SK-N-SH (cell line): ENCODE results near the gene NBEAL1. TPM values are rescaled to one million over a fixed set of nuclear protein-coding genes. Genes with fewer than 3 reads are reported as not detected.
A peak's percentile ranks its signal among the peaks of the same experiment; 100 is the strongest.

ENCODE experiments used
- CTCF ChIA-PET: fragments of 300-600, 350-600 bp; formaldehyde crosslinking; extraction: SDS; loops from one replicate; lab custom pipeline; 2021; lab: Yijun Ruan, JAX
- POLR2A ChIA-PET: fragments of 350-600 bp; sonication (Branson Sonifier 250); formaldehyde crosslinking; extraction: SDS; loops from one replicate; lab custom pipeline; 2020; ENCODE audit warnings: antibody characterized with exemption, inconsistent platforms; lab: Yijun Ruan, JAX
- DNase-seq: peaks from one replicate; pipeline ENCODE4 v3.0.0; 2012
- H2AFZ ChIP-seq: fragments of 200-600 bp; sonication (generic); 2 replicates; pipeline ENCODE4 v1.8.1; 2016; ENCODE audit warnings: antibody characterized with exemption, mild to moderate bottlenecking, low read depth
- H3F3A ChIP-seq: fragments of 200-600 bp; sonication (generic); replicated peaks from 2 replicates; pipeline ENCODE3; 2016; ENCODE audit warnings: antibody characterized with exemption, mild to moderate bottlenecking; ENCODE audit not compliant: insufficient read depth
- H3K27ac ChIP-seq, 2 experiments: fragments of 200-500 bp in 1 of 2; fragments of 200-600 bp in 1 of 2; sonication (Bioruptor generic) in 1 of 2; sonication (generic), shearing (Covaris generic) in 1 of 2; 2 replicates each; pipeline versions ENCODE4 v1.5.1 to v1.6.1; 2014 to 2016; ENCODE audit warnings: low read depth in 2 of 2, inconsistent platforms in 1 of 2, low read length in 1 of 2, mild to moderate bottlenecking in 1 of 2, mixed read lengths in 1 of 2
- H3K27me3 ChIP-seq: fragments of 200-600 bp; sonication (generic), shearing (Covaris generic); 2 replicates; pipeline ENCODE4 v1.6.1; 2016; ENCODE audit warnings: mixed run types; ENCODE audit not compliant: insufficient read depth
- H3K36me3 ChIP-seq, 2 experiments: fragments of 200-500 bp in 1 of 2; fragments of 200-600 bp in 1 of 2; sonication (Bioruptor generic) in 1 of 2; sonication (generic) in 1 of 2; replicated peaks in 1 of 2; 2 replicates each; pipeline versions ENCODE3 to v1.5.1; 2014 to 2016; ENCODE audit warnings: low read length in 1 of 2, mild to moderate bottlenecking in 1 of 2; ENCODE audit not compliant: insufficient read depth in 2 of 2, control insufficient read depth in 1 of 2
- H3K4me1 ChIP-seq, 2 experiments: fragments of 200-500 bp in 1 of 2; fragments of 200-600 bp in 1 of 2; sonication (Bioruptor generic) in 1 of 2; sonication (generic), shearing (Covaris generic) in 1 of 2; 2 replicates each; pipeline versions ENCODE4 v1.5.1 to v1.6.1; 2014 to 2016; ENCODE audit warnings: low read depth in 1 of 2, low read length in 1 of 2, mixed run types in 1 of 2; ENCODE audit not compliant: insufficient read depth in 2 of 2, control insufficient read depth in 1 of 2
- H3K4me2 ChIP-seq: fragments of 200-600 bp; sonication (generic), shearing (Covaris generic); 2 replicates; pipeline ENCODE4 v1.6.1; 2017; ENCODE audit warnings: mixed run types
- H3K4me3 ChIP-seq, 2 experiments: fragments of 200-500 bp in 1 of 2; fragments of 200-600 bp in 1 of 2; sonication (Bioruptor generic) in 1 of 2; sonication (generic), shearing (Covaris generic) in 1 of 2; 2 replicates each; pipeline versions ENCODE4 v1.5.1 to v1.8.1; 2014 to 2016; ENCODE audit warnings: low read depth in 2 of 2, inconsistent platforms in 1 of 2, low read length in 1 of 2, mild to moderate bottlenecking in 1 of 2, mixed read lengths in 1 of 2, moderate library complexity in 1 of 2
- H3K79me2 ChIP-seq: fragments of 200-600 bp; sonication (generic); 2 replicates; pipeline ENCODE4 v1.8.1; 2017; ENCODE audit warnings: mild to moderate bottlenecking; ENCODE audit not compliant: insufficient read depth
- H3K9ac ChIP-seq: fragments of 200-600 bp; sonication (generic); 2 replicates; pipeline ENCODE4 v1.6.1; 2017; ENCODE audit warnings: mixed run types
- H3K9me2 ChIP-seq: fragments of 200-600 bp; sonication (generic); 2 replicates; pipeline ENCODE4 v1.6.1; 2017; ENCODE audit warnings: mixed run types
- H3K9me3 ChIP-seq: fragments of 200-600 bp; sonication (generic); 2 replicates; pipeline ENCODE4 v1.6.1; 2017; ENCODE audit warnings: mixed run types, mild to moderate bottlenecking, moderate library complexity
- H4K20me1 ChIP-seq: fragments of 200-600 bp; sonication (generic); 2 replicates; pipeline ENCODE4 v1.6.1; 2017; ENCODE audit warnings: mild to moderate bottlenecking, mixed run types; ENCODE audit not compliant: insufficient read depth
- FOSL2 ChIP-seq: IDR thresholded peaks from 2 replicates; pipeline ENCODE4 v1.4.0; 2012; ENCODE audit warnings: low read depth, mild to moderate bottlenecking, moderate library complexity, borderline replicate concordance
- FOXM1 ChIP-seq: IDR thresholded peaks from 2 replicates; pipeline ENCODE4 v1.4.0; 2012; ENCODE audit warnings: low read depth, mild to moderate bottlenecking
- JUND ChIP-seq: IDR thresholded peaks from 2 replicates; pipeline ENCODE4 v1.4.0; 2012
- MEF2A ChIP-seq: IDR thresholded peaks from 2 replicates; pipeline ENCODE4 v1.4.0; 2012; ENCODE audit warnings: low read depth, borderline replicate concordance
- SMC3 ChIP-seq: IDR thresholded peaks from 2 replicates; pipeline ENCODE4 v1.6.1; 2012; ENCODE audit warnings: low read depth, low read length, improper control_type of control experiment
- WGBS: methylation state at CpG from one replicate; pipeline ENCODE4 v1.1.6; 2017; ENCODE audit warnings: low lambda C conversion rate; 5-methylcytosine and 5-hydroxymethylcytosine counted together
- polyA plus RNA-seq, 3 experiments: library from polyadenylated mRNA; depleted of rRNA; stranded (reverse); fragments of >200 nt; gene quantifications; 2 replicates each; pipeline ENCODE4 v1.2.3, GENCODE V29; 2012
- TF ChIP-seq, protein P1 (sequence below): IDR thresholded peaks from 2 replicates; pipeline ENCODE4 v1.4.0; 2012; ENCODE audit warnings: low read depth, borderline replicate concordance
- TF ChIP-seq, protein P2 (sequence below): IDR thresholded peaks from 2 replicates; pipeline ENCODE4; 2012
- TF ChIP-seq, protein P3 (sequence below): fragments of 150-350 bp; IDR thresholded peaks from 2 replicates; pipeline ENCODE4 v1.6.1; 2016; ENCODE audit warnings: mild to moderate bottlenecking, low read depth, low read length

NBEAL1 gene
- polyA plus RNA-seq, 1 of the 3 experiments (the other 2 are of a cell fraction), result 3.3 TPM

DNA sequence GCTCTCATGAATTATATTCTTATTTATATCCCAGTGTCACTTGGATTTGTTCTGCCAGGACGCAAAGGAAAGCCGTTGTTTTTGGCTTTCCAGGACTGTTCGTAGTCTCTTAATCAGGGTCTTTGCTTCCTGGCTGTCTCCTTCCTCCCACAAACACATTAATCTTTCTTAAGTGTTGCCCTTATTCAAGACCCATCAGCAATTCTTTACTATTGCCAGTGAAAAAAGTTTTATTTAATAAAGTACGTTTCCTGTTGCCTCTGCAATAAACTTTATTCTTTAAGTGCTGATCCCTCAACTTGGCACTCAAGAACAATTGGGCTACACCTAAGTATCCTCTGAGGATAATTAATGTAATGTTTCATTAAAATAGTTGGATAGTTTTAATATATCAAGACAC, 155.8 kb downstream of the NBEAL1 start:
- H3K9me3 ChIP-seq, result no peaks in the 10 kb centered on the region
- no peak overlapping the region for H3K9ac ChIP-seq
- H2AFZ ChIP-seq, result no peak overlapping the region
- peaks cover 19% of the 10 kb centered on the region for H3F3A ChIP-seq
- H3K79me2 ChIP-seq, result no peaks in the 10 kb centered on the region
- CTCF ChIA-PET, result no interaction called here
- H3K9me2 ChIP-seq, result no peaks in the 10 kb centered on the region
- H3K4me1 ChIP-seq, result 0 out of 4 replicates have a peak, but pooled peaks cover 0 to 6% of the 10 kb centered on the region in 2 experiments
- H3K36me3 ChIP-seq, result peaks cover 10 to 37% of the 10 kb centered on the region in 2 experiments
- H3K4me3 ChIP-seq, result no peak overlapping the region
- no peaks in the 10 kb centered on the region for H3K27me3 ChIP-seq
- DNase-seq, result no peak
- H4K20me1 ChIP-seq, result no peaks in the 10 kb centered on the region
- no peak overlapping the region for H3K4me2 ChIP-seq
- TF ChIP-seq, protein P1, sequence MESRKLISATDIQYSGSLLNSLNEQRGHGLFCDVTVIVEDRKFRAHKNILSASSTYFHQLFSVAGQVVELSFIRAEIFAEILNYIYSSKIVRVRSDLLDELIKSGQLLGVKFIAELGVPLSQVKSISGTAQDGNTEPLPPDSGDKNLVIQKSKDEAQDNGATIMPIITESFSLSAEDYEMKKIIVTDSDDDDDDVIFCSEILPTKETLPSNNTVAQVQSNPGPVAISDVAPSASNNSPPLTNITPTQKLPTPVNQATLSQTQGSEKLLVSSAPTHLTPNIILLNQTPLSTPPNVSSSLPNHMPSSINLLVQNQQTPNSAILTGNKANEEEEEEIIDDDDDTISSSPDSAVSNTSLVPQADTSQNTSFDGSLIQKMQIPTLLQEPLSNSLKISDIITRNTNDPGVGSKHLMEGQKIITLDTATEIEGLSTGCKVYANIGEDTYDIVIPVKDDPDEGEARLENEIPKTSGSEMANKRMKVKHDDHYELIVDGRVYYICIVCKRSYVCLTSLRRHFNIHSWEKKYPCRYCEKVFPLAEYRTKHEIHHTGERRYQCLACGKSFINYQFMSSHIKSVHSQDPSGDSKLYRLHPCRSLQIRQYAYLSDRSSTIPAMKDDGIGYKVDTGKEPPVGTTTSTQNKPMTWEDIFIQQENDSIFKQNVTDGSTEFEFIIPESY, result no peak
- TF ChIP-seq, protein P2, sequence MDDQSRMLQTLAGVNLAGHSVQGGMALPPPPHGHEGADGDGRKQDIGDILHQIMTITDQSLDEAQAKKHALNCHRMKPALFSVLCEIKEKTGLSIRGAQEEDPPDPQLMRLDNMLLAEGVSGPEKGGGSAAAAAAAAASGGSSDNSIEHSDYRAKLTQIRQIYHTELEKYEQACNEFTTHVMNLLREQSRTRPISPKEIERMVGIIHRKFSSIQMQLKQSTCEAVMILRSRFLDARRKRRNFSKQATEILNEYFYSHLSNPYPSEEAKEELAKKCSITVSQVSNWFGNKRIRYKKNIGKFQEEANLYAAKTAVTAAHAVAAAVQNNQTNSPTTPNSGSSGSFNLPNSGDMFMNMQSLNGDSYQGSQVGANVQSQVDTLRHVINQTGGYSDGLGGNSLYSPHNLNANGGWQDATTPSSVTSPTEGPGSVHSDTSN, result no peak
- TF ChIP-seq, protein P3, sequence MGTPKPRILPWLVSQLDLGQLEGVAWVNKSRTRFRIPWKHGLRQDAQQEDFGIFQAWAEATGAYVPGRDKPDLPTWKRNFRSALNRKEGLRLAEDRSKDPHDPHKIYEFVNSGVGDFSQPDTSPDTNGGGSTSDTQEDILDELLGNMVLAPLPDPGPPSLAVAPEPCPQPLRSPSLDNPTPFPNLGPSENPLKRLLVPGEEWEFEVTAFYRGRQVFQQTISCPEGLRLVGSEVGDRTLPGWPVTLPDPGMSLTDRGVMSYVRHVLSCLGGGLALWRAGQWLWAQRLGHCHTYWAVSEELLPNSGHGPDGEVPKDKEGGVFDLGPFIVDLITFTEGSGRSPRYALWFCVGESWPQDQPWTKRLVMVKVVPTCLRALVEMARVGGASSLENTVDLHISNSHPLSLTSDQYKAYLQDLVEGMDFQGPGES, result no peak
- TF ChIP-seq SMC3, result no peak
- POLR2A ChIA-PET, result no interaction called here
- no peak overlapping the region for H3K27ac ChIP-seq
- 94% methylated on average over 4 of the region's 4 CpGs for WGBS

DNA sequence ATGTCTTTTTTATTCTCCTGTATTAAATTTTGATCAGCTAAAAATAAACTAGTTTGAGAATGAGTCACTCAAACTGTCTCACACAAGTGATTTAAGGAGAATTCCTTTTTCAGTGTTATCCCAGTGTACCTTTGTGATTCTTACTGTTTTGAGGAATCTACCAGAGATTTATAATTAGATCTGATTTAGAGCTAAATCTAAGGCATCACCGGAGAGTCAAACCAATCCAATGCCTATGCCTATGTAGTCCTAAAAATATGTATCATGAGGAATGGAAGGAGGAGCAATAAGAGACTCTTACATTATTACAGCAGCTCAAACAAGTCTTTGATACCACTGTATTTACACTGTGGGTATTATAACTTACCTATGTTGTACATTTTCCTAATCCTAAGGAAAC, 160.7 kb downstream of the NBEAL1 start:
- Histone ChIP-seq H3K4me3 (no peak overlapping the region), H3K4me2 (no peak overlapping the region), H2AFZ (no peak overlapping the region), H3K9ac (no peak overlapping the region), H3K79me2 (no peaks in the 10 kb centered on the region), H3K27ac (peak overlapping the region; percentile 4 to 41; a peak in 3 of 4 replicates), H3K27me3 (no peaks in the 10 kb centered on the region), H3K36me3 (peaks cover 3 to 33% of the 10 kb centered on the region in 2 experiments), H3K9me2 (no peaks in the 10 kb centered on the region), H4K20me1 (no peaks in the 10 kb centered on the region), H3F3A (peaks cover 19% of the 10 kb centered on the region), H3K4me1 (0 out of 4 replicates have a peak, but pooled peaks cover 0 to 6% of the 10 kb centered on the region in 2 experiments), H3K9me3 (no peaks in the 10 kb centered on the region)
- TF ChIP-seq FOXM1, result no peak
- TF ChIP-seq, protein P2, result peak; percentile 53; the same call in 1 of the 2 replicates
- peak; percentile 40; the same call in 1 of the 2 replicates for TF ChIP-seq MEF2A
- TF ChIP-seq JUND, result 0 out of 2 replicates have a peak, but pooled peaks have one; percentile 33
- TF ChIP-seq FOSL2, result peak; percentile 32; the same call in 1 of the 2 replicates
- POLR2A ChIA-PET, result interaction anchor here (0.6 kb wide), 1 partner anchor 65 kb away, joined by 3 read pairs; no protein-coding TSS in a partner anchor
- CTCF ChIA-PET, result interaction anchor here (2.0 kb wide), 1 partner anchor 14 kb away, joined by 5 read pairs; no protein-coding TSS in a partner anchor
- no peak for DNase-seq
- WGBS, result 68% methylated on average over 1 of the region's 1 CpG
